Keratinocyte (primary cell): ENCODE data around the gene DFFB.

Source experiments
- CTCF ChIP-seq, 3 experiments: IDR thresholded peaks in 1 of 3; conservative IDR thresholded peaks in 1 of 3; optimal IDR thresholded peaks in 1 of 3; 2 replicates in 2 of 3; 3 replicates in 1 of 3; pipeline versions ENCODE3 to v1.5.1; 2011; ENCODE audit warnings: low read length in 3 of 3, mild to moderate bottlenecking in 3 of 3, moderate library complexity in 2 of 3, control low read depth in 1 of 3, inconsistent platforms in 1 of 3; ENCODE audit not compliant: insufficient read depth in 2 of 3; ENCODE audit errors: extremely low read depth in 1 of 3
- EZH2 ChIP-seq: IDR thresholded peaks from one replicate; pipeline ENCODE4 v1.6.1; 2012; ENCODE audit warnings: inconsistent platforms, mild to moderate bottlenecking, low read length, moderate library complexity

- no peak for TF ChIP-seq EZH2
- no peak for TF ChIP-seq CTCF (optimal IDR thresholded peaks at IDR 0.05 in 1 of 3, IDR thresholded peaks at IDR 0.05 in 1 of 3, conservative IDR thresholded peaks at IDR 0.05 in 1 of 3; ENCODE audit: extremely low read depth in 1 of 3, insufficient read depth in 2 of 3, low read length in 3 of 3)
Observed at GRCh38 chr1:3872546-3872945, 15.3 kb downstream of the DFFB start.
